T-helper 9 cell (primary cell): ENCODE results near the gene DARS1.

Experiments
- DNase-seq: peaks from one replicate; pipeline ENCODE4 v3.0.0-alpha.2; 2020

Gene DARS1

DNA sequence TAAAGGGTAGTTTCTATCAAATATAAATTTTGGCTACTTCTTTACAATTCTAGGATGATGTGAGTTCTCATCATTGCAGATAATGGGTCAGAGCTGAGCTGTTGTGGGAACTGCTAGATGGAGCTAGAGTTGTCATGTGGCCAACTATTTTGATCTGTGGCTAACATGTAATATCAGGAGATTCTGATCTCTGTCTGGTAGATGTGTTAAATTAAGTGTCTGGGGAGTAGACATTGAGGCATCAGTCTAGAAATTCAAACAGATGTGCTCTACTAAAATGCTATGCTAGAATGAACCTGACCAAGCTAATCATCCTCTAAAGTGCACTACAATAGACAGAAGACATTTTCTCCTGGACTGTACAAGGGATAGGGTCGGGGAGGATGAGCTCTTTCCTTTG is 30.3 kb upstream of the DARS1 start:
- no peak for DNase-seq

DNA sequence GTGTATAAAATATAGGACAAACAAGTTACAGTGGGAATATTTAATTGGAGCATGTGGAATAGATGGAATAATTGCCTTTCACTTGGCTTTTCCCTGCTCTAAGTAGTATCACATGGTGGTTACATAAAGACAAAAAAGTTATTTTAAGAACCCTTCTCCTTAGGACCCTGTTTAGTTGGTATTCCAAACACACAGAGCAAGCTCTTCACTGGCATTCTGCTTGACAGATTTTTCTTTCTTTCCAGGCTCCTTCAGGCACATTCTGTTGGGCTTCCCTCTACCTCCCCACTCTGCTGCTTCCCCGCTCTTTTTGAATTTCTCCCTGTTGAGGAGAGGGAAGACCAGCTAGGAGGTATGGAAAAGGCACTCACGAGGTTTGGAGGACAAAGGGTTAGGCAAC is 29.0 kb upstream of the DARS1 start:
- DNase-seq: no peak

DNA sequence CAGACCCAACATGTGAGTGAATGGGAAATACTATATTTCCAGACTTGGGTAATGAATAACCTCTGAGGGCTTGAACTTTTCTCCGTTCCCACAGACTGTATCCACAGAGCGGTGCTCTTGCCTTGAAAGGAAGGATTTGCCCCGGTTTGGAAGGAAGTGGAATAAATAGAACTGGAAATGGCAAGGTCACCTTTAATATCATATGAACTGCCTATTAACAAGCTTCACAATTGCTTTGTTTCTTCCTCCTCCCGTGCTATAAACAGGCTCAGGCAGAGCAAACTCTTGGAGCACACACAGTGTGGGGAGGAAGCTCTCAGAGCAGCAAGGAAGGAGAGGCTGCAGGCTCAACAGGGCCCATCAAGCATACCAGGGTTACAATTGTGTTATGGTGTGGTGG is 28.5 kb upstream of the DARS1 start:
- no peak for DNase-seq

DNA sequence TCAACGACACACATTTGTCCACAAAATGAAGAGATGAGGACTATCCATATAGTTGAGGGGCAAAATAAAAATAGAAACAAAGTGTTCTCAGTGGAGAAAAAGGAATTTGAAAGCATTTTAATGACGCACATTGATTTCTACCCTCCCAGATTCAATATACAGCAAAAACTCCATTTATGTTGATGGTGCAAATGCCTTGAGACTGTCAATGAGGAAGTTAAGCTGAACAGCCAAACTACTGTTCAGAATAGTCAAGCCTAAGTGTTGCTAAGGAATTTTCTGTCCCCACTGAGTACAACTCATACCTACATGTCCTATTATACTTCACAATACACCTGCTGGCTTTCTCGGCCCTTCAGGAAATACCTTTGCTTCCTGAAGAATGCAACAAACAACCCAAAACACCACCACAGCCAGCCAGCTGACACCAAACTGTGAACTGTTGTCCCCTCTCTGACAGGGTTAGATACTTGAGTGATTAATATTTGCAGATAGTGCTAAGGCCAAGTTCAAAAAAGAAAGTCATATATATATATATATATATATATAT is 27.8 kb upstream of the DARS1 start:
- no peak for DNase-seq

DNA sequence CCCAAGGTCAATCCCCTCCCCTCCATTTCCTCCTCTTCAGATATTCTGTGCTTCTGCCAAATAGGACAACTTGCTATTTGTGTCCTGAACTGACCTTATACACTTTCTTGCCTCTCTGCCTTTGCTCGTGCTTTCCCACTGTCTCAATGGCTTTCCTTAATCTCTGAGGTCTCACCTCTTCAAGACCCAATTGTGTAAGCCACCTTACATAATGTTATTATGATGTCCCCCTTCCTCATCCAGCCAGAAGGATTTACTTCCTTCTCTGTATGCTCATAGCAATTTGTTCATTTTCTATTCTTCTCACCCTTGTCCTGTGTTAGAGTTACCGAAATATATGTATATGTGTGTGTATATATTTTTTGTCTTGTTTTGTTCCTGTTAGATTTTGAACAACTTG is 26.9 kb upstream of the DARS1 start:
- no peak for DNase-seq

DNA sequence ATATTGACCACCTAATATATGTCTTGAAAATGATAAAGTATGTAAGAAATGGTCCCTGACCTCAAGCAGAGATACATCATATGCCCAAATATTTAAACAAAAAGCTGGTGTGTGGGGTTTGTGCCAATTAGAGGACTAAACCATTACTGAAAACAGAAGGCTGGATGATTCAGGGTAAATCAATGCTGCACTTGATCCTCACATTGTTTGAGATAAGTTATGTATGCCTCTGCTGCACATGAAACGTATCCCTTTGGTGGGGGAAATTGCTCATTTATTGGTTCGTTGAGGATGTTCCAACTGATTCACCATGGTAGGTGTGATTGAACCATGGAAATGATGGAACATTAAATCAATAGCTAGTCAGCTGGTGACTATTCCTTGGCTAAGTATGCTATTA is 24.7 kb upstream of the DARS1 start:
- no peak for DNase-seq

DNA sequence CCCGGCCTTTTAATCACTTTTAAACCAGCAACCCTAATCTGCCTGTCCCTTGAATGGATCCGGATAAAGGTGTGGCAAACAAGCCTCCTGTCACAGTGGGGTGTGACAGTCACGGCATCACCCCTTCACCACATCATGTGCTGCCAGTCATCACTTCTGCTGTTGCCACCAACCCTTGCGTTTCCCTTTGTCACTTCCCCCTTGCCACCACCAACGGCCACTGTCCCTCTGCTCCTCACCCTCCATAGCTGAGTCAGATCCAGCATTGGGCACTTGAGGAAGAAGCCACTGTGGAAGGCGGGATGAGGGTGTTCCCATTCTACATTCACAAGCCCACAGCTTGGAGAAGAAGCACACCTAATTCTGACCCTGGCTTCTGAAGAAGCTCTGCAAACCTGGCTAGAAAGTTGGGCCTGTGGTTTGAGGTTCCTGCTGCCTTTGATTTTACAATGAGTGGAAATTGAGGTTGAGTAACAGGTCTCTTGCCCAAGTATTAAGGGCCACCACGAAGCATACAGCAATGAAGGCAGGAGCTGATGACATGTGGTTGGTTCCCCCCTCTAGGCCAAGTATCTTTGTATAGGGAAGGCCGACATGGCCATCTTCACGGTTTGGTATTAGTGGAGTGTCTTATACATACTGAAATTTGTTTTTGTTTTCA is 22.9 kb upstream of the DARS1 start:
- DNase-seq: peak; percentile 42

DNA sequence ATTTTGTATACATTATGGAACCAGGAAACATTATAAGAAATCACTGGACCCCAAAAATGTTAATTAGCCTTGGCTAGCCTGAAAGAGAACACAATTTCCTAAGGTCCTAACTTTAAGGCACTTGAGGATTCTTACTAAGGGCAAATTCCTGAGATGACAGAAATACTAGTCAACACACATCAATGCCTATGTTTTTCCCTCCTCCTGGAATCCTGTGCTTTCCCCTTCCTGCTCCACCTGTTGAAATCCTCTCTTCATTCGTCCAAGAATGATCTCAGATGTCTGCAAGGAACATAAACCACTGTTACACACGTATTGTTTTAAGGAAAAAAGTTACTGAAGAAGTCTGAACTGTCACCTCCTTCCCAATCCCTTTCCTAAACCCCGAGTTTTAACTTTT is 21.2 kb upstream of the DARS1 start:
- no peak for DNase-seq

DNA sequence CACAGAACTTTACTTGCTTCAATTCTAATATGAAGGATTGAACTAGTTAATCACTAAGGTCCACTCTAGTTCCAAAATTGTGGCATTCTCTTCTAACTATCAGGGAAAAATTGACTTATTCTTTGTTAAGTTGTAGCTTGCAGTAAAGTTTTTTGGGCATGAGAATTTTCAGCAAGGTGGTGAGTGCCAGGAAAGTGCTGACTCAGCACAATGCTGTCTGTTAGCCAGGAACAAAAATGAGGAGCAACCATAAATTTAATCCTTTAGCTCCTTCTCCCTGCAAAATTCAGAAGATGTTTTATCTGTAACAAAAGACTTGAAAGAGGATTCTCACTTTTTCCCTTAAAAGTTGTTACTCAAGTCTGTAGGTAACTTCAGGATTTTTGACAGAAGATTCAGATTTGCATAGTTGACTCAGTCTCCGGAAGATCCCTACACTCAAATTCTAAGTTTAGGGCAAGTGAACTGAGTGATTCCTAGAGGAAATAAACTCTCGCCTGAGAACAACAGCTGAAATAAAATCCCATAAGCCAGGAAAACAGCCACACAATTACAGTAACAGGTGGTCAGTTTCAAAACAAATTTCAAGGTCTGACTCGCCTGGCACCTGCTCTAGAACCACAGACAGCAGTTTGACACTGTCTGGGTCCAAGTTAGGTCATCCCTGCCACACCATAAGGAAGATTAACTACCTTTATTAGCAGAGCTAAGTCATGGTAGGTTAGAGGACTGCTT is 20.2 kb upstream of the DARS1 start:
- no peak for DNase-seq

DNA sequence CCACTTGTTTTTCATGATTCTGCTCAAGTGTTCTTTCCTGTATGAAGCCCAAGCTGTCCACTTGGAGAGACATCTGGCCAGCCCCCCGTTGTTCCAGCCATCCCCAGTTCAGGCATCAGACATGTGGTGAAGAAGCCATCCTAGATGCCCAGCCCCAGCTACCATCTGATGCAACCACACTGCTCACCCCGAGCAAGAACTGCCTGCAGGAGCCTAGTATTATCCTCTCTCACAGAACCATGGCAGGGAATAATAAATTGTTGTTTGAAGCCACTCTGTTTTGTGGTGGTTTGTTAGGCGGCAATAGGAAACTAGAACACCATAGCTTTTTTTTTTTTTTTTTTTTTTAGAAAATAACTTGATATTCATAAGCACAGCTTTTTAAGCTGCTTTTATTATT is 19.5 kb upstream of the DARS1 start:
- no peak for DNase-seq

DNA sequence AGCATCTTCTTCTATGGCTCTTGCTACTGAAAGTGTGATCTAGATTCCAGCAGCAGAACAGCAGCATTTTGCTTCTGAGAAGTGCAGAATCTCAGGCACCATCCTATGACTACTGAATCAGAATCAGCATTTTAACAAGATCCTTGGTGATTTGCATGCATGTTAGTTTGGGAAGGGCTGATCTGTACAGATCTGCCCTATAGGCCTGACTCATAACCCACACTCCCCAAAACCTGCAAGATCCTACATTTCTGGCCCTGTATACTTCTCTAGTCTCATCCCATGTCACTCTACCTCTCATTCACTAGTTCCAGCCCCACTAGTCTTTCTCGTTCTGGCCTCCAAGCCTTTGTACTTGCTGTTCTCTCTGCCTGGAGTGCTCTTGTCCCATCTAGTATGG is 15.7 kb upstream of the DARS1 start:
- DNase-seq: no peak

DNA sequence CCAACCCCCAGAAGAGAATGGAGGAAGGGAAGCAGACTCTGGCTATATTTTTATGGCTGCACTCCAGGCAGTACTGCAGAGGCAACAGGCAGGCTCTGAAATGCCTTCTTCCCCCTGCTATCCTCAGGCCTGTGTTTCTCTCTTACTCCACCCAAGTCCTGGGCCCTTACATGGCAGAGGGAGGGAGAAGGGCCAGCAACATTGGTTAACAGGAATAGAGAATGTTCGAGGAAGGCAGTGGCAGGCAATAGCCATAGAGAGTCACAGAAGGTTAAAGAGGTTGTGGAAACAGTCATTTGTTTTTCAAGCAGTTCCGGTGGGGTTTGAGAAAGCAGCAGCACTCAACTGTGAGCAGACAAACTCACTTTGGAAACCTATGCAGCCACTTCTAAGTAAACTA is 15.1 kb upstream of the DARS1 start:
- DNase-seq: no peak

DNA sequence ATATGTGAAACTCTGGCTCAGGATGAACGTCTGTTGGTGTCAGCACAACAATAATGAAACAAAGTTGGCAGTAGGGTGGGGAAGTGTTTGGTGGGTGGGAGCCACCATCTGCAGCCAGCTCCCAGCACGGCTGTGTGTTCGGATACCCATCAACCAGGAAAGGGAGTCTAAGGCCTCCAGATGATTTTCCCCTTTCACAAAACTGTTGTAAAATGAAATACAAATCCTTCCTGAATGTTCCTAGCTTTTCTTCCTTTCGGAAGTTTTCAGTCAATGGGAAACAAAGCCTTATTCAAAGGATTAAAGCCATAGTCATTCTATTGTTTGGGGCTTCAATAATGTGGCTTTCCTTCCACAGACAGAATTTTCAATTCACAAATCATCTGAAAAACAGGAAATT is 14.5 kb upstream of the DARS1 start:
- no peak for DNase-seq

DNA sequence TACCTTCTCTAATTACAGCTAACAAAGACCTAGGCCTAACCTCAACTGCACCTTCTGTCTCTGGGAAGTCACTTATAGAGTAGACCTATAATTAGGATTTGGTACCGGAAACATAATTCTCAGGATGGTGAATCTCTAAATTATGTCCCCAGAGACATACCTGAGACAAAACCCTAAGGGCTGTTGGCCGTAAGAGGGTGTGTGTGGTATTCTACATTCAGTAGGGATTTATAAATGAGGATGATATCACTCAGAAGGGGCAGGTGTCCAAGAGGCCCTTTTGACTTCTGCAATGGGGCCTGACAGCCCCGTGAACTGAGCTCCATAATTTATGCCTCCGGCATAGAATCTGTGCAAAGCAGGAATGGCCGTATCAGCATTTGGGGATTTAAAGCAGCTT is 13.5 kb upstream of the DARS1 start:
- no peak for DNase-seq

DNA sequence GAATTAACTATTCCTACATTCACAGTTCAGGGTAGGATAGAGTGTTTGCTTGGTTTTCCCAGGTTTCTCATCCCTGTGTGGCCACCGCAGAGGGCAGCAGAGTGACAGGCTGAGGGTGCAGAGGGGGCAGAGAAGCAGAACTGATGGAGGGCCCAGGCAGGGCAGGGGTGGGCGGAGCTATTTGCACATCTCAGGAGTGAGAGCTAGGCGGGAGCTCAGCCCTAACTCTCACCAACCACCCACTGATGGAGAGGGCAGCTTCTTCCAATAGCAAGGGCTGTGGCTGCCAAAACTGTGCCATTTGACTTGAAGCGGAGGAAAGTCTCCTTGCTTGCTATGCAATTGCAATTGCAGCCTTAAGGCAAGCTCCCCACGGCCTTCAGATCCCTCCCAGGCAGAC is 12.0 kb upstream of the DARS1 start:
- no peak for DNase-seq

DNA sequence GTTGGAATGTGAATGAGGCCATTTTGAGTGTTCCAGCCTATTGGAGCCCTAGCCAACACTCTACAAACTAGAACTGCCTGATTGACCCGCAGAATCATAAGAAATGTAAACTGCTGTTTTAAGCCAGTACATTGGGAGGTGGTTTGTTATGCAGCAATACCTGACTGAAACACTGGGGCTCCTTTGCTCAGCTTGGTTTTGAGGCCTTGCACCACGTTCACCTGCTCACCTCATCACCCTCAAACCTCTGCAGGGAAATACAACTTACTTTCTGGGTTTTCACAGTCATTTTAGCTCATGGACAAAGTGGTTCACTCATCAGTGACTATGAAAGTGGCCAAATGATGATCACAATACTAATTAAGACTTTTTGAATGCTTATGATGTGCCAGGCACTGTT is 10.9 kb upstream of the DARS1 start:
- no peak for DNase-seq

DNA sequence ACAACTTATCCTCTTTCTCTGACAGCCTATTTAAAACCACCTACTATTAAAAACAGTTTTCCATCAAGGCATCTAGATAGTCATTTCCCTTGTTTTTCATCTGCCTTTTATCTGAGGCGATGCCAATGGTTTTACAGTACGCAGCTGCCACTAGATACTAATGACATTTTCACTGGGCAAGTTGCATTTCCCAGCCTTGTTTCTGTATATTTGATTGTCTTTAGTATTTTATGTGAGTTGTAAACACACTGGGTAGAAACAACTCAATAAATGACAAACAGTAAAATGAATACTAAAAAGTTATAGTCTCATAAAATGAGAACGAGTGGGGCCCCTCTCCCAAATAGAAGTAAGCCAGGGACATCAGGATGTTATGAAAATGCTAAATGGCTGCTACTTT is 8.9 kb upstream of the DARS1 start:
- no peak for DNase-seq

DNA sequence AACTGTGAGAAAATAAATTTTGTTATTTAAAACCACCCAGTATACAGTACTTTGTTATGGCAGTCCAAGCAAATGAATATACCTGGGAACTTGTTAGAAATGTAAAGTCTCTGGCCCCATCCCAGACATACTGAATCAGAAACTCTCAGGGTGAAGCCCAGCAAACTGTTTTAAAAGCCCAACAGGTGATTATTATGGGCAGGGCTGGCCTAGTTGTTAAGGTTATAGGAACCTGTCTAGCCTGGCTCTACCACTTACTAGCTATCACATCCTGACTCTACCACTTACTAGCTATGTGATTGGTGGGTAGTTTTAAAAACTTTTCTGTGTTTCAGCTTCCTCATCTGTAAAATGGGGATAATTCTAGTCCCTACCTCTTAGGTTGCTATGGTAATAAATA is 8.0 kb upstream of the DARS1 start:
- no peak for DNase-seq

DNA sequence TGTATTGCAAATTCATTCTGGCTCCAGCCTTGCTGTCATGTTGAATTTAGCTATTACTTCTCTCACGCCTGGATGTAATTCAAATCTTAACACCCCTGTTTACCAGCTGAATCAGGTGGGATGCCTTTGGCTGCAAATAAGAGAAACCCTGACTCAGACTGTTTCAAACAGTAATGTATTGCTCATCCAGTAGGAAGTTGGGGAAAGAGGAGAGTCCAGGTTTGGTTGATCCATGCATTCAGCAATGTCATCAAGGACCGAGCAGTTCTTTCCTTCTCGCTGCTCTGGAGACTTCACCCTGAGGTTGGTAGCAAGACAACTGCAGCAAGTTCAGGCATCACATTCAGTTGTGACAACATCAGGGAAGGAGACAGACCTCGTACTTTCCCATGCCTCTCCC is 6.4 kb upstream of the DARS1 start:
- no peak for DNase-seq

DNA sequence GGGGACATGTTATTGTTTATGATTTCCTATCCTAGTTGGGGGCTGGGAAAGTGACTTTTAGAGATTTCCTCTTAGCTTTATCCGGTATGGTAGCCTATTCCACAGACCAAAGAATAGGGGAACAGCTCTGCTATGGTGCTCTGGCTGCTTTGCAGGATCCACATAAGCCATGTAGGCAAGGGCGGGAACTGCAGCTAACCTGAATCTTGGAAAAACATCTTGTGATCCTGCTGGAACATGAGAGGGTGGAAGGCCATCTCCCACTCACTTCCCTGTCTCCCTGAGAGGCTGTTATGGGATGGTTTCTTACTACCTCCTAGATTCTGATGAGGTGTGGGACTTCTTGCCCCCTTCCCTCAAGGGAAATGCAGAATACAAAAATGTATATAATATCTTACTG is 2.0 kb upstream of the DARS1 start:
- no peak for DNase-seq

DNA sequence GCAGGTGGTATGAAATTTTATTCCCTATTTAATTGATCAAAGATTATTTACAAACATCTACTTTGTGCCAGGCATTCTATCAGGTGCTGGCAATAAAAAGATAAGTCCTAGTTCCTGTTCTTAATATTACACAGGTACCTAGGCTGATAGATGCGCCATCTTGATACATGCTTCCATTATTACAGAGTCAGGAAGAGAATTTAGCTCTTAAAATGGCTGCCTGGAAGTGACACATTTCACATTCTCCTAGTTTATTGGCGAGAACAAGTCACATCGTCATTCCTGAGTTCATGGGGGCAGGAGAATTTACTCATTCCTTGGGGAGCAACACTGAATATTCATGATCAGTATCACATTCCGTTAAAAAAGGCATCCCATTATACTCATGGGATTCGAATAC is 1.1 kb upstream of the DARS1 start:
- no peak for DNase-seq

DNA sequence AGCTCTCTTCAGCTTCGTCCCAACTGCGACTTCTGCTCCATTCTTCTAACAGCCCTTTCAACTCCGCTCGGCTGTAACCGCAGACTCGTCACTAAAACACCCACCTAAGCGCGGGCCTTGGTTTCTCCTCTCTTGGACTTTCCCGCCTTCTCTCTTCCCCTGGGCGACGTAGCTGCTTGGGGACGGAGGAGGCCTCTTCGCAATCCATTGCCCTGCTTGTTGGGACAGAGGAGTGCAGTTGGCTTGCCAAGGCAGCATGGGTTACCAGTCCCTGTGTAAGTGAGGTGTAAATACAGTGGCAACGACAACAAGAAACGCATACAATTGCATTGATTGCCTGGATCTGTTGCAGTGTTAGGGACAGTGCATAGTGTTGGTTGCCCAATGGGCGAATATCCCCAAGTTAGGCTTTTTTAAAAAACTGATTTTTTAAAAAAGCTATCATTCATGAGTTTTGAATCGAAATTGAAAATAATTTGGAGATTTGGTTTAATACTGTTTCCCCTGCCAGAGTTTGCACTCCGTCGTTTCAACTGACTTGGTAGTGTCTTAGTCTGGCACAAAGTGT is 484 bp upstream of the DARS1 start:
- peak; percentile 60 for DNase-seq

DNA sequence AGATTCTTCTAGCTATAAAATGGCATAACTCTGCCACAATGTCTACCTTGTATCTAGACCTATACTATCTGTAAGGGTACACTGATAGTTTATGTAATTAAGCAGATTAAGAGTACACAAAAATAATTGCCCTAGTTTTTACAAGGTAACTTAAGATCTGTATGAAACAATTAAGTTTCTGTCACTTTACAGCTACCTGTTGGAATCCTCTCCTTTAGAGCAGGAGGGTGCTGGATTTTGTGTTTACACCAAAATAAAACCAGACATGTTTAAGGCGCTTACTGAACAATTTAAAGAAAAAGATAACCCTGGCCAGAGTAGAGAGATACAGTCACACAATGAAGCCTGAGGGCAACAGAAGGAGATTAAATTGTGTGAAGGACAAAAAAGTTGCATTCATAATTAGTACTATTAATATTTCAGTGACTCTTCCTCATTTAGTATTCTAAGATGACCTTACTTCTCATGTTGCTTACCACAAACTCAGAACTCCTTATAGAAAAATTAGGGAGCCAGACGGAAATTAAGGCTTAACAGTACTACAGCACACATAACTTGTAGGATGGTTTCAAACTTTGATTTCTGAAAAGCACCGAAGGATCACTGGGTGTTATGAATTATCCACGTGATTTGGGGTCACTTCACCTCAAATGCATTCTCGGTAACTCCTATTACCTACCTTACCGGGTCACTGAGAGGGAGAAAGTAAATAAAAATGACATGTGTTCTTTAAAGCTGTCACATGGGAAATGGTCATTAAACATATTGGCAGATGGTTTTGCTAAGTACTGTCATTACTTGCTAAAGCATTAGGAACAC is 1.0 kb downstream of the DARS1 start:
- no peak for DNase-seq
